ENCODE measurements around the gene RPUSD4. TPM values are rescaled to one million over a fixed set of nuclear protein-coding genes. Genes with fewer than 3 reads are reported as not detected.
A peak's percentile ranks its signal among the peaks of the same experiment; 100 is the strongest.

The RPUSD4 gene
- total RNA-seq, 1 experiment from 2014 or later = 42.9 TPM

- H3K4ac ChIP-seq (ENCODE audit: low read depth, low read length) = no peak overlapping the region
- no peak overlapping the region for H4K5ac ChIP-seq (ENCODE audit: insufficient read length, low read depth, low read length)
- no peak overlapping the region for H3K18ac ChIP-seq (ENCODE audit: insufficient read length, low read depth, low read length)
- no peaks in the 10 kb centered on the region for H3K27me3 ChIP-seq (ENCODE audit: insufficient read depth, low read length)
- no peaks in the 10 kb centered on the region for H3K79me2 ChIP-seq (ENCODE audit: insufficient read depth, low read length)
- no peak overlapping the region for H4K8ac ChIP-seq (replicated peaks; ENCODE audit: insufficient read length, low read depth, low read length)
- Mint-ChIP-seq H3K27ac (no peak overlapping the region), H3K9me3 (peaks cover 9 to 14% of the 10 kb centered on the region in 2 experiments), H3K4me1 (peaks cover 26 to 41% of the 10 kb centered on the region in 2 experiments), H3K36me3 (ENCODE audit: insufficient read depth in 1 of 3, low read depth in 3 of 3) (peaks cover 4 to 13% (median 5%) of the 10 kb centered on the region in 3 experiments; a peak in 6 of 7 replicates), H3K4me3 (no peak overlapping the region), H3K27me3 (ENCODE audit: low read depth) (peaks cover 6% of the 10 kb centered on the region)
- no peak overlapping the region for H2AFZ ChIP-seq (ENCODE audit: low read length)
- no peak overlapping the region for H4K91ac ChIP-seq (ENCODE audit: insufficient read length, low read depth, low read length)
- H3K9me3 ChIP-seq (ENCODE audit: control insufficient read depth, low read depth, low read length) = no peaks in the 10 kb centered on the region
- H3K23me2 ChIP-seq (ENCODE audit: insufficient read length, low read depth, low read length, poor library complexity, severe bottlenecking) = no peaks in the 10 kb centered on the region
- H3K9ac ChIP-seq (ENCODE audit: extremely low read depth, insufficient read length, low read length) = no peak overlapping the region
- no peak overlapping the region for H3K4me2 ChIP-seq (ENCODE audit: insufficient read depth, insufficient read length, low read length)
- no peak overlapping the region for H2BK20ac ChIP-seq (ENCODE audit: low read depth, low read length, poor library complexity, severe bottlenecking)
- peak overlapping the region; percentile 25 for H3K56ac ChIP-seq (ENCODE audit: insufficient read length, low read depth, low read length)
- DNase-seq = no peak
- H3K23ac ChIP-seq (ENCODE audit: insufficient read length, low read depth, low read length) = no peak overlapping the region
- H2AK5ac ChIP-seq (ENCODE audit: insufficient read length, low read length) = no peak overlapping the region
- H4K20me1 ChIP-seq (ENCODE audit: control insufficient read depth, insufficient read depth, insufficient read length) = no peaks in the 10 kb centered on the region
- H3K4me1 ChIP-seq (ENCODE audit: insufficient read depth, low read length) = peaks cover 4% of the 10 kb centered on the region; the same call in 1 of the 2 replicates
- TF ChIP-seq CTCF (conservative IDR thresholded peaks at IDR 0.05) = no peak
- H3K79me1 ChIP-seq (ENCODE audit: insufficient read depth, low read depth, low read length, poor library complexity, severe bottlenecking) = no peaks in the 10 kb centered on the region
- no peak overlapping the region for H3K27ac ChIP-seq (ENCODE audit: insufficient read length, low read depth, low read length)
- H2BK12ac ChIP-seq (ENCODE audit: insufficient read length, low read depth, low read length) = no peak overlapping the region
- H2BK15ac ChIP-seq (ENCODE audit: low read depth, low read length) = no peak overlapping the region
- H3K14ac ChIP-seq (ENCODE audit: insufficient read depth, low read length) = no peak overlapping the region
- no peak overlapping the region for H2BK120ac ChIP-seq (ENCODE audit: low read depth, low read length, poor library complexity, severe bottlenecking)
- H2BK5ac ChIP-seq (ENCODE audit: insufficient read length, low read length) = no peak overlapping the region
- no CpG with 5 or more reads among the region's 4 CpGs for WGBS (ENCODE audit: extremely low coverage, insufficient read length, low lambda C conversion rate)
- H3T11ph ChIP-seq (ENCODE audit: low read length) = no peak overlapping the region
Observed at GRCh38 chr11:126153006-126153405, 58.4 kb downstream of the RPUSD4 start.
